ENCODE data around the gene GLIS1.

Gene GLIS1

GRCh38 chr1:53735681-53736080 is 3.3 kb downstream of the GLIS1 start:
- DNase-seq: no peak

- DNase-seq: no peak
Measured at GRCh38 chr1:53735261-53735660, 3.7 kb downstream of the GLIS1 start.

- DNase-seq: no peak
Measured at GRCh38 chr1:53734650-53735211, 4.2 kb downstream of the GLIS1 start.

GRCh38 chr1:53733975-53734649 is 4.9 kb downstream of the GLIS1 start:
- no peak for DNase-seq

GRCh38 chr1:53733447-53733931 is 5.5 kb downstream of the GLIS1 start:
- DNase-seq: no peak

GRCh38 chr1:53732912-53733317 is 6.0 kb downstream of the GLIS1 start:
- DNase-seq: no peak

- no peak for DNase-seq
Measured at GRCh38 chr1:53732409-53732808, 6.6 kb downstream of the GLIS1 start.

- DNase-seq: no peak
Measured at GRCh38 chr1:53731779-53732305, 7.1 kb downstream of the GLIS1 start.

GRCh38 chr1:53731043-53731600 is 7.8 kb downstream of the GLIS1 start:
- DNase-seq: no peak

GRCh38 chr1:53730224-53730865 is 8.6 kb downstream of the GLIS1 start:
- no peak for DNase-seq

- no peak for DNase-seq
Measured at GRCh38 chr1:53729456-53730223, 9.3 kb downstream of the GLIS1 start.

- DNase-seq: no peak
Measured at GRCh38 chr1:53728702-53729455, 10.1 kb downstream of the GLIS1 start.

- DNase-seq: no peak
Measured at GRCh38 chr1:53728196-53728595, 10.8 kb downstream of the GLIS1 start.

GRCh38 chr1:53727461-53728092 is 11.4 kb downstream of the GLIS1 start:
- DNase-seq: no peak

- DNase-seq: no peak
Measured at GRCh38 chr1:53726009-53726600, 12.9 kb downstream of the GLIS1 start.

GRCh38 chr1:53725238-53725689 is 13.7 kb downstream of the GLIS1 start:
- no peak for DNase-seq

GRCh38 chr1:53722025-53722424 is 16.9 kb downstream of the GLIS1 start:
- DNase-seq: no peak

- DNase-seq: no peak
Measured at GRCh38 chr1:53721088-53721487, 17.9 kb downstream of the GLIS1 start.

GRCh38 chr1:53719469-53719868 is 19.5 kb downstream of the GLIS1 start:
- DNase-seq: no peak

- DNase-seq: no peak
Measured at GRCh38 chr1:53718443-53718842, 20.5 kb downstream of the GLIS1 start.
